Transverse colon (tissue), 4 donors: ENCODE data around the gene NMRAL1. TPM values are rescaled to one million over a fixed set of nuclear protein-coding genes. Genes with fewer than 3 reads are reported as not detected.

Source experiments
- DNase-seq: peaks from one replicate; pipeline ENCODE4 v3.0.0-alpha.2; 2019
- H3K27ac ChIP-seq, 4 donors: fragments of 200-600 bp; sonication (generic); 2 replicates each; pipeline ENCODE4 v1.5.1; 2016 to 2018; ENCODE audit warnings: inconsistent platforms in 4 of 4
- H3K27me3 ChIP-seq: fragments of 200-600 bp; sonication (generic); 2 replicates; pipeline ENCODE4 v1.5.1; 2017; ENCODE audit warnings: inconsistent platforms
- H3K36me3 ChIP-seq, 4 donors: fragments of 200-600 bp; sonication (generic); 2 replicates each; pipeline ENCODE4 v1.5.1; 2017 to 2019; ENCODE audit warnings: inconsistent platforms in 4 of 4
- H3K4me1 ChIP-seq, 4 donors: fragments of 200-600 bp; sonication (generic); 2 replicates each; pipeline ENCODE4 v1.5.1; 2017 to 2020; ENCODE audit warnings: inconsistent platforms in 4 of 4
- H3K4me3 ChIP-seq, 4 donors: fragments of 200-600 bp; sonication (generic); 1 replicate in 1 of 4; 2 replicates in 3 of 4; pipeline versions ENCODE4 v1.5.1 to v1.6.1; 2017 to 2019; ENCODE audit warnings: inconsistent platforms in 4 of 4
- H3K9me3 ChIP-seq, 2 donors: fragments of 200-600 bp; sonication (generic); 2 replicates each; pipeline ENCODE4 v1.5.1; 2017 to 2019; ENCODE audit warnings: inconsistent platforms in 2 of 2
- EP300 ChIP-seq: sonication (generic); formaldehyde crosslinking; IDR thresholded peaks from one replicate; pipeline ENCODE4 v1.6.1; 2017; ENCODE audit warnings: antibody characterized with exemption, low read depth
- POLR2A ChIP-seq: fragments of 450-650 bp; IDR thresholded peaks from one replicate; pipeline ENCODE4 v1.6.1; 2016; ENCODE audit warnings: antibody characterized with exemption, mild to moderate bottlenecking, moderate library complexity
- POLR2AphosphoS5 ChIP-seq, 3 donors: sonication (generic); formaldehyde crosslinking; IDR thresholded peaks; one replicate each; pipeline ENCODE4 v1.6.1; 2016; ENCODE audit warnings: antibody characterized with exemption in 3 of 3
- WGBS, 2 donors: methylation state at CpG; one replicate each; pipeline ENCODE4 v1.1.5; 2018; ENCODE audit warnings: low coverage in 1 of 2; 5-methylcytosine and 5-hydroxymethylcytosine counted together
- in situ Hi-C, 4 donors: fragments of 200-750 bp; cut with MboI; loops; one replicate each; pipeline versions ENCODE4 v1.15.0 to v1.15.1; 2017; ENCODE audit warnings: low sequenced_read_pairs in 3 of 4, low pct_ligation_motif_present in 1 of 4, low pct_unique_long_range_greater_than_20kb in 1 of 4
- intact Hi-C: fragments of 100-400 bp; cut with DNase I; formaldehyde crosslinking; loops from one replicate; pipeline ENCODE4 v1.15.1; 2023; ENCODE audit warnings: low total_unique reads
- total RNA-seq, 4 donors: library from RNA; depleted of rRNA; stranded (reverse); fragments of >200 nt; gene quantifications; one replicate each; pipeline ENCODE4 v1.1.0, GENCODE V29; 2016
- TF ChIP-seq, protein P1 (sequence below), 5 experiments: fragments of 200-600 bp in 3 of 5; fragments of 450-650 bp in 2 of 5; sonication (generic) in 3 of 5; IDR thresholded peaks; 1 replicate in 2 of 5; 2 replicates in 3 of 5; pipeline ENCODE4 v1.5.1; 2016 to 2017; ENCODE audit warnings: antibody characterized with exemption in 5 of 5, inconsistent platforms in 3 of 5, mild to moderate bottlenecking in 2 of 5, moderate library complexity in 1 of 5

Gene NMRAL1
- total RNA-seq, 4 donors from 2014 or later, result 46.0 to 75.9 (median 66.6) TPM

DNA sequence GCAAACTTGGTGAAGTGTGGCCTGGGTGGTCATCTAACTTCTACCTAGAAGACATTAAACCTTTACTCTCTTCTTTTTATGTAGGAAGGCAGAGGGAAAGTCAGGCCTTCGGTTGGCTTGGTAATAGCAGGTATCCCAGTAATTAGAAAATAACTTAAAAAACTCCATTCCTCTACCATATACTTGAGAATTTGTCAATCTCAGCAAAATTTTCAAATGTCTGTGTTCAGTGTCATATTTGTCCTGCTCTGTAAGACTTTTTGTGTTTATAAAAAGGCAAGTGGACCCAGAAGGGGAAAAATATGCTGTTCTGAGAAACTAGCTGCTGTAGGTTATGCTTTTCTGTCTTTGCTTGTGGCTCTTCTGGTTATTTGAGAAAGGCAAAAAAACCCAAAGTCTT, 7.5 kb upstream of the NMRAL1 start:
- Histone ChIP-seq H3K36me3 (peaks cover 0 to 15% (median 0%) of the 10 kb centered on the region in 4 donors), H3K27me3 (no peaks in the 10 kb centered on the region), H3K9me3 (no peaks in the 10 kb centered on the region), H3K27ac (no peak overlapping the region), H3K4me3 (no peak overlapping the region), H3K4me1 (peaks cover 0 to 14% (median 1%) of the 10 kb centered on the region in 4 donors)
- 89 to 92% methylated on average over 1 of the region's 1 CpG for WGBS, 2 donors
- intact Hi-C loops, result no loop called here
- TF ChIP-seq EP300 (no peak), POLR2AphosphoS5 (IDR thresholded peaks at IDR 0.05) (no peak), POLR2A (no peak)
- TF ChIP-seq, protein P1, sequence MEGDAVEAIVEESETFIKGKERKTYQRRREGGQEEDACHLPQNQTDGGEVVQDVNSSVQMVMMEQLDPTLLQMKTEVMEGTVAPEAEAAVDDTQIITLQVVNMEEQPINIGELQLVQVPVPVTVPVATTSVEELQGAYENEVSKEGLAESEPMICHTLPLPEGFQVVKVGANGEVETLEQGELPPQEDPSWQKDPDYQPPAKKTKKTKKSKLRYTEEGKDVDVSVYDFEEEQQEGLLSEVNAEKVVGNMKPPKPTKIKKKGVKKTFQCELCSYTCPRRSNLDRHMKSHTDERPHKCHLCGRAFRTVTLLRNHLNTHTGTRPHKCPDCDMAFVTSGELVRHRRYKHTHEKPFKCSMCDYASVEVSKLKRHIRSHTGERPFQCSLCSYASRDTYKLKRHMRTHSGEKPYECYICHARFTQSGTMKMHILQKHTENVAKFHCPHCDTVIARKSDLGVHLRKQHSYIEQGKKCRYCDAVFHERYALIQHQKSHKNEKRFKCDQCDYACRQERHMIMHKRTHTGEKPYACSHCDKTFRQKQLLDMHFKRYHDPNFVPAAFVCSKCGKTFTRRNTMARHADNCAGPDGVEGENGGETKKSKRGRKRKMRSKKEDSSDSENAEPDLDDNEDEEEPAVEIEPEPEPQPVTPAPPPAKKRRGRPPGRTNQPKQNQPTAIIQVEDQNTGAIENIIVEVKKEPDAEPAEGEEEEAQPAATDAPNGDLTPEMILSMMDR (IDR thresholded peaks at IDR 0.05), result no peak
- in situ Hi-C loops, result no loop called here
- DNase-seq, result no peak

DNA sequence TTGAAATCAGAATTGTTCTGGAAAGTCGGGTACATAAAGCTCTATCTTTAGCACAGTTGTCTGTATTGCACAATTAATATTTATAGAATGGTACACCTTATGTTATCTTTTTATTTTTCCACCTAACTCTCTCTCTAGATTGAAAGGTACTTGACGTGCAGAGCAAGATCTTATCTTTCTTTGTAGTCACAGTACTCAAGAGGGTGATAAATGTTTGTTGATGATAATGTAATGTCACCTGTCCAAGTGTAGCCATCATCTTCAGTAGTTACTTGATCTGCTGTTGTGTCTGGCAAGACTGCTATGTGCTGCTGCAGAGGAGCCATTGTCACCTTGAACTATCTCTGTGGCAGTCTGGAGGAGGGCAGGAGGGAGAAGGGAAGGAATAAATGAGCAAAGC, 7.1 kb upstream of the NMRAL1 start:
- Histone ChIP-seq H3K27me3 (no peaks in the 10 kb centered on the region), H3K27ac (no peak overlapping the region), H3K4me3 (no peak overlapping the region), H3K36me3 (peaks cover 0 to 15% (median 0%) of the 10 kb centered on the region in 4 donors), H3K9me3 (no peaks in the 10 kb centered on the region), H3K4me1 (peaks cover 0 to 10% (median 1%) of the 10 kb centered on the region in 4 donors)
- WGBS, 2 donors, result 66 to 67% methylated on average over 2 of the region's 2 CpGs
- no peak for DNase-seq
- in situ Hi-C loops, result no loop called here
- intact Hi-C loops, result no loop called here
- no peak for TF ChIP-seq POLR2AphosphoS5 (IDR thresholded peaks at IDR 0.05)
- TF ChIP-seq POLR2A, result no peak
- TF ChIP-seq, protein P1 (IDR thresholded peaks at IDR 0.05), result no peak
- no peak for TF ChIP-seq EP300

DNA sequence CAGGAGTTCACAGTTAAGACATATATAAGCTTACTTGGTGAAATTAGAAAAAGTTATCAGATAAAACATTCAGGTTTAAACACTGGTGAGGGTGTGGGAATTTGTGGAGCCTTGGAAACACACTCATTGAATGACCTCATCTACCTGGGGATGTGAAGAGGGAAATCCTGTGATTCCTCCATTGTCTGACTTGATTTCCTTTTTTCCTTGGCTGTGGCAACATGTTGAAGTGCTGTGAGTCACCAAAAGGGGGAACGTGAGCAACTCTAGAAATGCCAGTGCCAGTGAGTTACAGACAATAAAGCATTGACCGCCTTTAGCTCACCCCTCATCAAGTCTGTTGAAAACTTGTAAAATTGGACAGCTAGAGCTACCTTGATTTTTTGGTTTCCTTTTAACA, 3.5 kb upstream of the NMRAL1 start:
- TF ChIP-seq EP300, result no peak
- TF ChIP-seq, protein P1 (IDR thresholded peaks at IDR 0.05), result peak in 1 of 5 experiments; percentile 15
- peaks cover 0 to 30% (median 20%) of the 10 kb centered on the region in 4 donors for H3K4me1 ChIP-seq
- in situ Hi-C loops, result no loop called here
- WGBS, 2 donors, result 69% methylated on average over 2 of the region's 2 CpGs; no CpG with 5 or more reads in 1 of the 2 donors
- H3K36me3 ChIP-seq, result no peaks in the 10 kb centered on the region
- H3K27me3 ChIP-seq, result no peaks in the 10 kb centered on the region
- no peak overlapping the region for H3K4me3 ChIP-seq
- no peak for DNase-seq
- no peak overlapping the region for H3K27ac ChIP-seq
- no peaks in the 10 kb centered on the region for H3K9me3 ChIP-seq
- intact Hi-C loops, result no loop called here

DNA sequence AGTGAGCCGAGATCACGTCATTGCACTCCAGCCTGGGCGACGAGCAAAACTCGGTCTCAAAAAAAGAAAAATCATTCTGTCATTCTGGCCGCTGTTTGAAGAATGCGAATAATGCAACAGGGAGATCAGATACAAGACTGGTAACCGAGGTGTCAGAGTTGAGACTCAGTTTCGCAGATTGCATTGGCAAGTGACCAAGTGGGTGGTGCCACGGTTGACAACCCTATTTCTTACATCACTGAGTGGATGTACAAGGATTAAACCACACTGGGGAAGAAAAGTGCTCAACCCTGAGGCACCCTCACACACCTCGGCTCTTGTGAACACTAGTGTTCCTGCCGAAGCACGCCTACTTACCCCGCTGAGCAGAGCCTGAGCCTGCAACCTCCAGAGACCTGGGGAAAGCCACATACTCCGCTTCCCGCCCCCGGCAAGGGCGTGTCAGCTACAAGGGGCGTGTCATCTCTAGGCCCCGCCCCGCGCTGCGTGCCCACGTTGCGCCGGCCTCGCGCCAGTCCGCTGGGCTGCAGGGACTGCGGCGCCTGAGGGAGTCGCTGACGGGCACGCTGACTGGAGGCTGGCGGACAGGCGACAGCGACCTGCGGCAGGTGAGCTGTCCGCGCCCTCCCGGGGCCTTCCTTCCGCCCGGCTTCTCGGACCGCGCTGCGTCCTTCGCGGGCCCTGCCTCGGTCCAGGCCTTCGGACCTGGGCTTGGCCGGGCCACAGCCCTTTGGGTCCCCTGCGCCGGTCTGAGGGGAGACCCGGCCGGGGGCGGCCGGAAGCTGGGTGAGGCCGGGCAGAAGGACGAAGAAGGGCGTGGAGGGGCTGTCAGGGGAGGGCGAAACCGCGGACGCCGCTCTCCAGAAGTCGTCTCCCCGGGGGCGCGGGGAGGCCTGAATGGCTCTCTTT, 1.7 kb upstream of the NMRAL1 start, which contains the start of gene HMOX2:
Gene HMOX2 (plus strand): TSS at position 519 of the 909 bp plus-strand sequence. CDS start 29,127 bp downstream, outside the sequence.
- peak within 1 kb of the TSS; percentile 90 to 94 (median 92) for H3K27ac ChIP-seq
- no peaks in the 10 kb centered on the region for H3K9me3 ChIP-seq
- intact Hi-C loops, result loop anchor here (1.0 kb wide), 1 partner anchor 114 kb away; no protein-coding TSS in a partner anchor
- peak; percentile 96 for DNase-seq
- TF ChIP-seq POLR2AphosphoS5 (IDR thresholded peaks at IDR 0.05) (peak; percentile 97 to 98 (median 98)), POLR2A (peak; percentile 94), EP300 (no peak)
- TF ChIP-seq, protein P1 (IDR thresholded peaks at IDR 0.05), result peak in 4 of 5 experiments; percentile 25 to 47 (median 41)
- H3K27me3 ChIP-seq, result no peaks in the 10 kb centered on the region
- WGBS, 2 donors, result 8 to 54% methylated on average over 10 to 55 of the region's 70 CpGs
- H3K4me1 ChIP-seq, result peaks cover 0 to 31% (median 20%) of the 10 kb centered on the region in 4 donors
- in situ Hi-C loops, result no loop called here
- peak within 1 kb of the TSS; percentile 77 to 96 (median 89) for H3K4me3 ChIP-seq
- no peaks in the 10 kb centered on the region for H3K36me3 ChIP-seq
